KMS-11 (cell line): Measurements from ENCODE around the gene CRISP2.
"Not testable (repeated sequence)": the region's sequence is repeated elsewhere in the genome, so short reads cannot be mapped to it uniquely, and the experiment has no call there.

Source experiments
- H2AFZ ChIP-seq: fragments of 200-600 bp; sonication (generic); 2 replicates; pipeline ENCODE4 v1.6.1; 2016; ENCODE audit warnings: antibody characterized with exemption, mixed run types, low read depth
- H3K27ac ChIP-seq: fragments of 200-600 bp; sonication (generic); 2 replicates; pipeline ENCODE4 v1.6.1; 2016; ENCODE audit warnings: mild to moderate bottlenecking, mixed run types
- H3K27me3 ChIP-seq: fragments of 200-600 bp; sonication (generic); 2 replicates; pipeline ENCODE4 v1.6.1; 2017; ENCODE audit warnings: mild to moderate bottlenecking, low read depth, mixed run types, moderate library complexity; ENCODE audit not compliant: insufficient read depth
- H3K36me3 ChIP-seq: fragments of 200-600 bp; sonication (generic); 2 replicates; pipeline ENCODE4 v1.6.1; 2017; ENCODE audit warnings: mild to moderate bottlenecking, mixed run types; ENCODE audit not compliant: insufficient read depth
- H3K4me1 ChIP-seq: fragments of 200-600 bp; sonication (generic); 2 replicates; pipeline ENCODE4 v1.6.1; 2016; ENCODE audit warnings: mild to moderate bottlenecking, low read depth, mixed run types; ENCODE audit not compliant: poor library complexity, severe bottlenecking
- H3K4me2 ChIP-seq: fragments of 200-600 bp; sonication (generic); 2 replicates; pipeline ENCODE4 v1.7.0; 2016; ENCODE audit warnings: mild to moderate bottlenecking, mixed run types
- H3K4me3 ChIP-seq: fragments of 200-600 bp; sonication (generic); IDR thresholded peaks from 2 replicates; pipeline ENCODE4 v1.6.1; 2017; ENCODE audit warnings: low read depth, low read length, mixed read lengths; ENCODE audit not compliant: insufficient read depth
- H3K79me2 ChIP-seq: fragments of 200-600 bp; sonication (generic); 2 replicates; pipeline ENCODE4 v1.6.1; 2016; ENCODE audit warnings: low read depth, mixed run types; ENCODE audit not compliant: insufficient read depth
- H3K9ac ChIP-seq: fragments of 200-600 bp; sonication (generic); 2 replicates; pipeline ENCODE4 v1.6.1; 2016; ENCODE audit warnings: mild to moderate bottlenecking, mixed run types
- H4K20me1 ChIP-seq: fragments of 200-600 bp; sonication (generic); 2 replicates; pipeline ENCODE4 v1.6.1; 2016; ENCODE audit warnings: mild to moderate bottlenecking, mixed run types; ENCODE audit not compliant: insufficient read depth
- TF ChIP-seq, protein P1 (sequence below): fragments of 200-600 bp; sonication (generic); conservative IDR thresholded peaks from 2 replicates; pipeline ENCODE4 v1.6.1; 2017; ENCODE audit warnings: low read depth, mild to moderate bottlenecking, antibody characterized with exemption, low read length, moderate library complexity, mixed read lengths

CRISP2 gene

DNA sequence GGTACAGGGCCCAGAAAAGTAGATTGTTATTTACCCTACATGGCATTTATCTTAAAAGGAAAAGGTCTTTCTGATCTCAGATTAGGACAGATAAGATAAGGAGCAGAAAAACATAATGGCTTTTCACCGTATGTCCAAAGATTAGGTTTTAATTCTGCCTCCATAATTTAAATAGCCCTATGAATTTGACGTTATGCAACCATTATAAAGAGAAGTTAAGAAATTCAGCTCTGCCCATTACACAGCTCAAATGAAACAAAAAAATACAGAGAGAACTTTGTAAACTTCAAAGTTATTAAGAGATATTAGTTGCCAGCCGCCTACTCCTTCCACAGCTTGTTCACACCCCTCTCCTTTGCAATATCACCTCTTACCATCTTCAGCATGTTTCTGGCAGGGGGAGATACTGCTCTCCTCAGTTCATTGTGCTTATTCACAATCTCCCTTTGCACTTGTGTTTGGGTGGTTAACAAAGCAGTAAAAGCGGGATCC lies 22.7 kb upstream of the CRISP2 start:
- H3K9ac ChIP-seq, result no peak overlapping the region
- TF ChIP-seq, protein P1, sequence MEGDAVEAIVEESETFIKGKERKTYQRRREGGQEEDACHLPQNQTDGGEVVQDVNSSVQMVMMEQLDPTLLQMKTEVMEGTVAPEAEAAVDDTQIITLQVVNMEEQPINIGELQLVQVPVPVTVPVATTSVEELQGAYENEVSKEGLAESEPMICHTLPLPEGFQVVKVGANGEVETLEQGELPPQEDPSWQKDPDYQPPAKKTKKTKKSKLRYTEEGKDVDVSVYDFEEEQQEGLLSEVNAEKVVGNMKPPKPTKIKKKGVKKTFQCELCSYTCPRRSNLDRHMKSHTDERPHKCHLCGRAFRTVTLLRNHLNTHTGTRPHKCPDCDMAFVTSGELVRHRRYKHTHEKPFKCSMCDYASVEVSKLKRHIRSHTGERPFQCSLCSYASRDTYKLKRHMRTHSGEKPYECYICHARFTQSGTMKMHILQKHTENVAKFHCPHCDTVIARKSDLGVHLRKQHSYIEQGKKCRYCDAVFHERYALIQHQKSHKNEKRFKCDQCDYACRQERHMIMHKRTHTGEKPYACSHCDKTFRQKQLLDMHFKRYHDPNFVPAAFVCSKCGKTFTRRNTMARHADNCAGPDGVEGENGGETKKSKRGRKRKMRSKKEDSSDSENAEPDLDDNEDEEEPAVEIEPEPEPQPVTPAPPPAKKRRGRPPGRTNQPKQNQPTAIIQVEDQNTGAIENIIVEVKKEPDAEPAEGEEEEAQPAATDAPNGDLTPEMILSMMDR, result no peak
- H3K4me3 ChIP-seq, result no peak overlapping the region
- no peaks in the 10 kb centered on the region for H3K36me3 ChIP-seq
- H3K27ac ChIP-seq, result no peak overlapping the region
- H3K27me3 ChIP-seq, result no peaks in the 10 kb centered on the region
- no peaks in the 10 kb centered on the region for H3K4me1 ChIP-seq
- H3K4me2 ChIP-seq, result no peak overlapping the region
- no peaks in the 10 kb centered on the region for H4K20me1 ChIP-seq
- no peaks in the 10 kb centered on the region for H3K79me2 ChIP-seq
- H2AFZ ChIP-seq, result no peak overlapping the region

DNA sequence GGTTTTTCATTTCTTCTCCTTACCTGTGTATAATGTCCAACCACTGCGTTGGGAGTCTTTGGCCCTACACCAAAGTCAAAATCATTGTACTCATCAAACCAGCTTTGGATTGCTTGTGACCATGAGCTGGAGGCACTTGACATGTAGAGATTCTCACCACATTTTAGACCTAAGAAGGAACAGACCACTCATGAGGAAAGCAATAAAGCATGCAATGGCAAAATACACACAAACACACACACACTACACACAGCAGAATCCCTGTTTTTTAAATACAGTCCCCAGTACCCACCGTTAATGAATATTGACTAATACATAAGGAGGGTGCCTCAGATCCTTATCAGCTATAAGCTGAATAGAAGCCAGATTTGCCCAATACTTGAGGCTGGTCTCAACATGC lies 20.3 kb upstream of the CRISP2 start:
- Histone ChIP-seq H2AFZ (no peak overlapping the region), H3K4me1 (no peaks in the 10 kb centered on the region), H3K79me2 (no peaks in the 10 kb centered on the region), H4K20me1 (no peaks in the 10 kb centered on the region), H3K4me2 (no peak overlapping the region), H3K9ac (no peak overlapping the region), H3K36me3 (no peaks in the 10 kb centered on the region), H3K27ac (no peak overlapping the region), H3K4me3 (no peak overlapping the region), H3K27me3 (no peaks in the 10 kb centered on the region)
- TF ChIP-seq, protein P1, result no peak

DNA sequence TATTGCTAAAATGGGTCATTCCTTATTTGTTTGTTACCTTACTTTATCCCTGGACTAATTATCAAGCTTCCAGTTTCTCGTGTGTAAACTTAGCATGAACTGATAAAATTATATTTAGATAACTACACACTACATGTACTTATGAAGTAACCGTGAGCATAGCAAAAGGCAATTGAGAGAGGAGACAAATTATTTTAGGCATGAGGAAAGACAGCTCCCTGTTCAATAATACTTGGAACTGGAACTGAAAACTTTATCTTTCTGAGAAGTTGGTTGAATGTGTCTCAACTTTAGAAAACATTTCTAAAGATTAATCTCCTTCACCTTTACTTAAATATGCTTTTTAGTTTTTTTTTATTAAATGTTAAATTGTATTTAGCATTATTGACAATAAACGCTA lies 19.4 kb upstream of the CRISP2 start:
- Histone ChIP-seq H3K9ac (no peak overlapping the region), H3K27ac (no peak overlapping the region), H3K4me2 (no peak overlapping the region), H3K36me3 (no peaks in the 10 kb centered on the region), H3K79me2 (no peaks in the 10 kb centered on the region), H3K4me3 (no peak overlapping the region), H4K20me1 (no peaks in the 10 kb centered on the region), H3K4me1 (no peaks in the 10 kb centered on the region), H2AFZ (no peak overlapping the region), H3K27me3 (no peaks in the 10 kb centered on the region)
- TF ChIP-seq, protein P1, result no peak

DNA sequence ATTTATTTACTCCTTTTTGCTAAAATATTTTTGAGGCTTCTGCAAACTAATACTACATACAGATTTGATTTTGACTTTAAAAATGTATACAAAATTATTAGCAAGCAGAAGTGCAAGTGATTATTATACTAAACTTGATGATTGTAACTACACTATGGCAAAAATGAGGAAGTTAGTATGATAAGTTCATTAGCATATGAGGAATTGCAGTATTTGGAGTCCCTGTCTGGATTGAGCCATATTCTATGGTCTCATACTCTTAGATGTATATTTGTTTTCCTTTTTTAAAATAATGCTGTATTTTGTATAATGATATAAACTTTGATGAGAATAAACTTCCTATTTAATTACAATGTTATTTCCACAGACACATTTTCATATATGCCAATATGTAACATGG lies 16.9 kb upstream of the CRISP2 start:
- no peak overlapping the region for H3K4me3 ChIP-seq
- TF ChIP-seq, protein P1, result no peak
- H3K27ac ChIP-seq, result no peak overlapping the region
- no peaks in the 10 kb centered on the region for H3K36me3 ChIP-seq
- H3K27me3 ChIP-seq, result no peaks in the 10 kb centered on the region
- no peaks in the 10 kb centered on the region for H3K79me2 ChIP-seq
- H2AFZ ChIP-seq, result no peak overlapping the region
- peaks cover 9% of the 10 kb centered on the region for H3K4me1 ChIP-seq
- no peak overlapping the region for H3K4me2 ChIP-seq
- no peaks in the 10 kb centered on the region for H4K20me1 ChIP-seq
- no peak overlapping the region for H3K9ac ChIP-seq

DNA sequence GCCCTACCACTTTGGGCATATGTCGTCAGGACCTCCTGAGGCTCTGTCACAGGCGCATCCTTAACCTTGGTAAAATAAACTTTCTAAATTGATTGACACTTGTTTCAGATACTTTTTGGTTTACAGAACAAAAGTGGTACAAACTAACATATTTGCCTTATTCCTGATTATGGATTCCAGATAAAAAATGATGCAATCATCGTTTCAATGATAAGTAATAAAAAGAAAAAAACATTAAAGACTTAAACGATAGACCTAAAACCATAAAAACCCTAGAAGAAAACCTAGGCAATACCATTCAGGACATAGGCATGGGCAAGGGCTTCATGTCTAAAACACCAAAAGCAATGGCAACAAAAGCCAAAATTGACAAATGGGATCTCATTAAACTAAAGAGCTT lies 10.6 kb upstream of the CRISP2 start:
- not testable (repeated sequence) for H2AFZ ChIP-seq, H3K9ac ChIP-seq, H3K4me1 ChIP-seq, H3K36me3 ChIP-seq, H4K20me1 ChIP-seq, H3K27ac ChIP-seq, H3K79me2 ChIP-seq, H3K4me3 ChIP-seq, H3K4me2 ChIP-seq, H3K27me3 ChIP-seq
